ENCODE results near the gene STXBP6.

STXBP6 gene

DNA sequence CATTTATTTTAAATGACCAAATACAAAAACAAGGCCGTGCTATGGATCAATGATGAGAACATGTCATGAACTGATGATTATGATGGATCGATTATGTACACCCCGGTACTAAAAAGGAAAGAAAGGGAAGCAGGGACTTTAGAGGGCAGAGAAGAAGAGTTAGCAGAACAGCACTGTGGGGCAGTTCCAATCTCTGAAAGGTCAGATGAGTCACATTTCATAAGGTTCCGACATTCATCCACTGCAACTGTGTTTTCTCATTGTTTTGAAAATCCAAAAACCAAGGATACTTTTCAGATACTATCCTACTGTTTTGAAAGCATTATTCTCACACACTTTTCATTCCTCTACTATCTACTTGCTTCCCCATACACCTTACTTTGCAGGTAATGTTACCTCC lies 169.3 kb downstream of the STXBP6 start:
- no peak for DNase-seq

DNA sequence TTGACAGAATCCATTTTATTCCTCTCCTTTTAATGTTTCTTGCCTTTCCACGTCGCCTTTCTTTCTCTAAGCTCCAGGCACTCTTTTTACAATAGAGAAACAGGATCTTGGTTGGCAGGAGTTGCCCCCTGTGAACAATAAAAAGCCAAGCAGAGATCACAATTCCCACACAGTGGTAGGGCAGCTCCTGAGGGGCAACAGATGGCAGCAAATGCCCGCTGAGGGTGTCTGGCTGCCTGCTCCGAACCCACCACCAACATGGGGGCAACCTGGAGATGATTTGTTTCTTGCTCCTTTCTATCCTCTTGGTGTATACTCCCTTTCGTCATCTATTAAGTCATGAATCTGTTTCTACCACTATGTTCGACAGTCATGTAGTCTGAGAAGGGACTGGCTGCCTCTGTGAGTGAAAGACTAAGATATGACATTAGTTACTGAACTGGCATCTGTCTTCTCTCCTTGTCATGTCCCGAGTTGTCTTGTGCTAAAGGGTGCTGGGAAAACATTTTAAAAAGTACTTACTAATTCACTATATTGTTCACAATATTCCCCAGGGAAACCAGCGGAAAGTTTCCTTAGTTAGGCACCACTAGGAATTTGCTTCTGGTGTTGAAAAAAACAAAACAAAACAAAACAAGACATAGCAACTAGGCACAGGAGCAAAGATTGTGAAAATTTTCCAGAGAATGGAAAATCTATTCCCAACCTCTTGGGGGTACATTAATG lies 170.1 kb downstream of the STXBP6 start:
- no peak for DNase-seq

DNA sequence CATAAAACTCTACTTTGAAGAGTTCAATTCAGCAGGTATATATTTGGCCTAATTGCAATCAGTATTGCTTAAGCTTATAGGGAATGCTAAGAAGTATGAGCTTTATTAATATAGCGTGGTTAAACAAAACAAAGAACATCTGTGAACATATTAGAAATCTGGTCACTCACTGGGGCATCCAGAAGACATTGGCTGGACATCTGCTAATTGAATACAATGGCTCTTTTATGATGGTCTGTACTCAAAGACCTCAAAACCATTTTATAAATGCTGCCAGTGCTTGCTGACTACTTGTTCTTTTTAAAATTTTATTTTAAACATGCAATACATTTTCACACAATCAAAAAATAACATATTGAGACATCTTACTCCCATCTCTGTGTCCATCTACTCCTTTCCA lies 173.0 kb downstream of the STXBP6 start:
- no peak for DNase-seq

DNA sequence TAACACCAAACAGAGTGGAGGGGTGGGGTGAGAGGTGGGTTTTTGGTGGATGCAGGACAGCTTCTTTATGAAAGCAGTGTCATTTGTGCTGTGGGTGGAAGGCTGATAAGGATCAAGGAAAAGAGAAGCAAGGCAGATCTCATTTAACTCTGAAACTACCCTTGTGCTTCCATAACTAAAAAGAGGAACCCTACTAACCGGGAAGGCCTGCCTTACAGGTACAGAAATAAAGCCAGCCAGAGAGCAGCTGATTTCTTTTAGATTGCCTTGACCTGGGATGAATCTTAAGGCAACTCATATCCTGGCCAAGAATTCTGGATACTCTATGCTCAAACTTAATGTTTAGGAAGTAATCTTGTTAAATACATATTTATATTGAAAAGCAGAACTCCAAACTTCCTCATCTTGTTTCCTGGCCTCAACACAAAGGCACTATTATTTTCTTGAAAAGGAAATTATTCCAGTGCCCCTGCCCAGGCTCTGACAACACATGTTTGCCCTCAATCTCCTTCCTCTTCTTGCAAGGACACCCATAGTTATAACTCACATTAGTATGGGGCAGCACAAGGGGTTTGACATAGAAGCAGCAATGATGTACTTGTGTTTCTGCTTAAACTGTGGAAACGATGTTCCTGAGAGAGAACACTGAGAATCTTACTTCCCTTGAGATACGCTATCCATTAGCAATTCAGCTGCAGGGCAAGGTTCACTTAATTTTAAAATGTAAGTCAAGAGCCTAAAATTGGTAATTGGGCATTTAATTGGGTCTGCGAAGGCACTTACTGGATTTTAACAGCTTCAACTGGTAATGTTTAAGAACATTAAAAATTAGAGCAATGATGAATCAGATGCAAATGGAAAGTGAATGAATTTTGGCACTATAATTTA lies 173.7 kb downstream of the STXBP6 start:
- no peak for DNase-seq

DNA sequence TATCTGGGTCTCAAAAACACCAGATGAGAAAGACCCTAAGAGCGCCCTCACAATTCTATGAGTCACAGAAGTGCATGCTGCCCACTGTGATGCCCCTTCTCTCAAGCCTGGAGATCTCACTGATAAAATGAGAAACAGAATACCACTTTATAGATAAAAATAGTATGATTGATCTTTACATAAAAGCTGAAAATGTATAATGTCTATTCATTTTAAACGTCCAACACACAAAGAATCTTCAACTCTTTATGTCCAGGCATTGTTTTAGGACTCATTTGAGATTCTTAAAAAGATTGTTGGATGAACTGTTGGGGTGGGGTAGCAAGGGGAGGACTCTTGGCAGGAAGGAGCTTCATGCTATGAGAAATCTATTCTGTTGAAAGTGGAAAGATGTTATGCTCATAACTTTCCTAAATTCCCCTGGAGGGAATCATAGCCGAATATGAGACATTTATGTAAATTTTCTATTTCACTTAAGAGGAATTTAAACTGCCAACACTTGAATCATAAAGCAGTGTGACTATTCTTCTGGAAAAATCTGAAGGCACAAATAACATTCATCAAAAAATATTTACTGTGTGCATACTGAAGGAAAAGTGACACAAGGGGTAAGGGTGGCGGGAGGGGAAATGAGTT lies 174.6 kb downstream of the STXBP6 start:
- no peak for DNase-seq

DNA sequence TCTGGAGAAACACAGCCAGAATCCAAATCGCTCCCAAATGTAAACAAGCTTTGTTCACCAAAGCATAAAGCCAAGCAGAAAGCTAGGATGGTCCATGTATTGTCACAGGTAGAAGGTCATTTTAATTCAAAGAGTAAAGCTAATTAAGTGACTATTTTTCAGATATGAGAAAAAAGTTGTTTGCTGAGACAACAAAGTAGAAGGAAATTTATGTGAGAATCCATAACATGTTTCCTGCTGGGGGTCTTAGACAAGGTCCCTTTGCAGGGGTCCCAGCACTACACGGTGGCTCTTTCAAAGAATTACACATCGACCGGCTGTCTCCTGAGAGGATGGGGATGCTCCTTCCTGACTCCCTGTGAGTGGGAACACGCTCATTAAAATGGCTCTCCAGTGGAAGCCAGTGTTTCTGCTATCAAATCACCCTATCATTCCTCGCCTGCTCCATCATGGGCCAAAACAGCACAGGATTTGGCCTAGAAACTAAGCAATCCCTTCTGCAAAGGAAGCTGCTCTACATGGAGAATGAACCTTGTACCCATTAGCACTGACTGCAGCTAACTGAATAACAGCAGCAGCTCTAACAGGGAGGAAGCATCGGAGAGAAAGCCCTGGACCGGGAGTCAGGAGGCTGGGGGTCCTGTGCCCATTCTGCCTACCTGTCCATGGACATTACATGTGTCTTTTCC lies 175.3 kb downstream of the STXBP6 start:
- DNase-seq, result no peak

DNA sequence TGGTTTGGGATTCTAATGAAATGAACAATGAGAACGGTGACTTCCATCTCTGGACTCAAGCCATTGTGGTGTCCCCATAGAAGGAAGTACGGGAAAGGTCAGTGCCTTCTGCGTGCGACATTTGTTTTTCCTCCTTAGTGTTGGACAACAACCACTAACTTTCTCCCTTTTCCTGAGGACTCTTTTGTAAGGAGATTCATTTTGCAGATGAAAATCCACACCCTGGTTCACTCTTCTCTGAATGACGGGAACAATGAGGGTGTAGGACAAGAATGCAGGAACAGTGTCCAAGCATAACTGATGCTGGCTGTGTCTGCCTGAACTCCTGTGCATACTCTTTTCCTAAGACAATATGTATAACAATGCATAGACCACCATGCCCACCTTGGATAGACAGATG lies 176.4 kb downstream of the STXBP6 start:
- DNase-seq, result no peak

DNA sequence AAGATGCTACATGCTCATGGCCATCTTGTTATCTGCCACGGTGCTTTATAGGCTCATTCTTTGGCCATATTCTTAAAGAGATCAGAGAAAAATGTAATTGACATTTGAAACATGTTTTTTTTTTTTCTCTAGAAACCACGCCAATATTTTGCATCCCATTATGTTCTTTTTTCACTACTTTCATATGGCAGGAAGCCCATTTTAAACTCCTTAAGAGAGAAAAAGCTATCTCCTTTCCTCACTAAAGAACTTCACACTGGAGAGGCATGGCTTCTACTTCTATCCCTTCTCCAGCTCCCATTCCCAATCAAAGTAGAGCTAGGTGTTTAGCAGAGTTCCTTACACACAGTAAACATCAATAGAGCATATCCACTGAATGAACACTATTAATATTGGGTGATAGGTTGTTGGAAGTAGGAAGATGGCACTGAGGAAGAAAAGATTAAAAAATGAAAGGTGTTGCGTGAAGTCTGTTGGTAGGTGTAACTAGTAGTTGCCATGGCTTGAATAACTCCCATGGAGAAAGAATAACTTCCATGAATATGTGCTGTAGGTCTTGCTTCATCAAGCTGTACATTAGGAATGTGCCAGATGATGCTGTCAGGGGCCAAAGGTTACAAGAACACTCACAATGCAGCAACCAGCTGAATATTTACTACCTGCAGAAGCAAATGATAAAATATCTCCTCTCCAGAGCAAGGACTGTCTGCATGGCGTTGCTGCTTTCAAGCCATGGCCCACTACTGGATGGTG lies 178.8 kb downstream of the STXBP6 start:
- DNase-seq, result no peak

DNA sequence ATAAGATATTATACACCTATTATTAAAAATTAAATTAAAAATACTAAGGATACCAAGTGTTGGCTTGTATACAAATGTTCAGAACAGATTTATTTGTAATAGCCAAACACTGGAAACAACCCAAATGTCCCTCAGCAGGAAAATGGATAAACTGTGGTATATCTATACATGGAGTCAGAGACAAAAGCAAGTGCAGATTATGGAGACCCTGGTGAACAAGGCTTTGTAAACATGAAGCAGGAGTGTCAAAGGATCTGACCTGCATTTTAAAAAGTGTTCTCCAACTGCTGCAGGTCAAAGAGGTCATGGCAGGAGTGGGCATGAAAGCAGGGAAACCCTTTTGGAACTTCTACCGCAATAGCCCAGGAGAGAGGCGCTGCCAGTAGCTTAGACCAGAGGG lies 181.6 kb downstream of the STXBP6 start:
- no peak for DNase-seq

DNA sequence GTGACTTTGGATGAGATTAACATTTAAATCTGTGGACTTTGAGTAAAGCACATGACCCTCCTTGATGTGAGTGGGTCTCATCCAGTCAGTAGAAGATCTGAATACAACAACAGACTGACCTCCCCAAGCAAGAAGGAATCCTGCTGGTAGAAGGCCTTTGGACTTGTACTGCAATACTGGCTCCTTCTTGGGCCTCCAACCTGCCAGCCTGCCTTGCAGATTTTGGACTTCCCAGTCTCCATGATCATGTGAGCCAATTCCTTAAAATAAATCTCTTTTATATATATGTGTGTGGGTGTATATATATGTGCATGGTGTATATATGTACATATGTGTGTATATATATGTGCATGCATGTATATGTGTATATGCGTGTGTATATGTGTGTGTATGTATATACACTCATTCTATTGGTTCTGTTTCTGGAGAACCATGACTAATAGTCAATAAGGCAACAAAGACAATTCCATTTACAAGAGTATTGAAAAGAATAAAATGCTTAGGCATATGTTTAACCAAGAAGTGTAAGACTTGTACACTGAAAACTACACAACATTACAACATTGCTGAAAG lies 183.8 kb downstream of the STXBP6 start:
- no peak for DNase-seq

DNA sequence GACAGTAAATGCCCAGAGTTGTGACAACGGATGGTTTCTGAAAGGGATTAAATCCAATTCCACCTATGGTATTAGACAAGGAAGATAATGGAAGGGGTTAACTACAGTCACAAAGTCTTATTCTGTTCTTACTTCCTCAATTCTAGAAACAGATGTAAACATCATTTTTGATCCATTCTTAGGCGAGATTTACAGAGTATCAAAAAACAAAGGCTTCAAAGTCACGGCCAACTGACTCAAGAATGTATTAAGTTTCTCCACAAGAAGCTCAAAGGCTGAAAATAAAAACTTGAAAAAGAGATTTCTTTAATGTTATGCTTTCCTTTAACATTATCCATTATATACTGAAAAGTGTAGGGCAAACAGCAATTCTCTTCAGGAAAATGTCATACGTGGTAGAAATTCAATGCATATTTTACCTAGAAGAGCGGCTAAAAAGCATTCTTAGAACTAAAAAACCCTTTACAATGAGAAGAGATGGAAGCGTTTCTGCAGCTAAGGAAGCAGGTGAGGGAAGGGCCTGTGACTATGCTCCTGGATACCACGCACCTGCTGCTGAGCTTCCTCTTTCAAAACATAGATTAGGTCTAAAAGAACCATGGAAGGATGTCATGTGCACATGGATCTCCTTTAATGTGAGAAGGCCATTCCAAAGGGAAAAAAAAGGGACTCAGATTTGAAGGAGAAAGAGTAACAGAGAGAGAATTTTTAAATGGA lies 185.8 kb downstream of the STXBP6 start:
- no peak for DNase-seq

DNA sequence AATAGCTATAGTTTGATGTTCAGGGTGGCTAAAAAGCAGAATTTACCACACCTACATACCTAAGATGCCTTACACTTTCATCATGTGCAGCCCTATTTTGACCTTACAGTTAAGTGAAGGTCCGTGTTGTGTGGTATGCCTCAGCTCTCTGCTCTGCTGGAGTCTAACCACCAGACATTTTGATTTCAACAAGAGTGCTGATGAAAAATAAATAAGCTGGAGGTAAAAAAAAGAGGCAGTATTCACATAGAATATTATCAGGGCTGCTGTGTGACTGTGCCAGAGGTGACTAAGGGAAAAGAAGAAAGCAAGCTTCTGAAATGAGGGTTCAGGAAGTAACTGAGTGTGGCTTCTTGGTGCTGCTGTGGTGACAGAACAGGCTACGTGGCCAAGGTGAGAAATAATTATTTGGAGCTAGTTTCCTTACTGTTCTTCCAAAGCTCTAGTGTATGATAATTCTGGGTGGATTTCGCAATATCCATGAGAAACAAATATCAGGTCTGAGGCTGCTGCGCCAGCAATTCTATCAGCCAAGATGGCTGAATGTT lies 188.8 kb downstream of the STXBP6 start:
- no peak for DNase-seq

DNA sequence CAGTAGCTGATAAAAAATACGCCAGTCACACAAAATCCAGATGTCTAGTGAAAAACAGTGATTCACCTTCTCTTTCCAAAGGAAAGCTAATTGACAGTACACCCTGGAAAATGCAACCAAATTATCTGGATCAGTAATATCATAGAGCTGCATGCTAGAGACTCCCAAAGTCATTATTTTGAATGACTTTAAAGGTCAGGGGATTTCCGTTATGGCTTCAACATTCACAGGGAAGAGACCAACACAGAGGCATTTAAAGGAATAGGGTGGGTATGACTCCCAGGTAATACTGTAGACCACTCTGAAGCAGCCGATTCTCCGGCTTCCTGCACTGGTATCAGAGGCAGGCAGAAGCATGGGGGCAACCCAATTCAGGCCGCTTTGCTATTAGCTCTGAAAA lies 190.4 kb downstream of the STXBP6 start:
- no peak for DNase-seq

DNA sequence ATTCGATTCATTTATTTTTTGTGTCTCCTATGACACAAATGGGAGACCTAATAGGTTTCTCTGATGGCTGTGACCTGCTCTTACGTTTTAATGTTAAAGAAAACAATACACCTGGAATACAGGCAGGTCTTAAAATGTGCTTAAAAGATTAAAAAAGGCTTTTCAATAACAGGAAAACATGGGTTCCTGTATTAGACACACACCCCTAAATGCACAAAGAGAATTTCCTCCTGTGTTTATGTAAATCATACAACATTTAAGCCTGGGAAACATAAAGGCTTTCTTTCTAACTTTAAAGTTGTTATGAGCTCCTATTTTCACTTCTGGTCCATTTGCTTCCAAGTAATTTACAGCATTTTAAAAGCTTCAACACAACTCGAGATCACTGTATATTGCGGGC lies 191.3 kb downstream of the STXBP6 start:
- no peak for DNase-seq

DNA sequence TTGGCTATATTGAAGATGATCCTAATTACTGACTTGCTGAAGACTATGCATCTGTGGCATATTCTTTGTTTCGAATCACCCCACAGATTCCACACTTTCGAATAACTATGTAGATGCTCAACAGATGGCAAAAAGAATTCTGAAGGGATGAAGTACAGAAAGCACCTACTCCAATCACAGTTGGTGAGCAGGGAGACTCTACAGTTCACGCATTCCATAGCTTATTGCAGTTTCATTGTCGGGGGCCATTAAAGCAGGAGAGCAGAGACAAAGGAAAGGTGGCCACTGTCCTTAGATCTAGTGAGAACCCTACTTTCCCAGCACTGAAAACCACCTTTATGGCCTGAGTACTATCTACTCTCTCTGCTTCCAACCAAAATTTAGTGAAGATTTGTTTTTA lies 191.9 kb downstream of the STXBP6 start:
- DNase-seq, result no peak

DNA sequence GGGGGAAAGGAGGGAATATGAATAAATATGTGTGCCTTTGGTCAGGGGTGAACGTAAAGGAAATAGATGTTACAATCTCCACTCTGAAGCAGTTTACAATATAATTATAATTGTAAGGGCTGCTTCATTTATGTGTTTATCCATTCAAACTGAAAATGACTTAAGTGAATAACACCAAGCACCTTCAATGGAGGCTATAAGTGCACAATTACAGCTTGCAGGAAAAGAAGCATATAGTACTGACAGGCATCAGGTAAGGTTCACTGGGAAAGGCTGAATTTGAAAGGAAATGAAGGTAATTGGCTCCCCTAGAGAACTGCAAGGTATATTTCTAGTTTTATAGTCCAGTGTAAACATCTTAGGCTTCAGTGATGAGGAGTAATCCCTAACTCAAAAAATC lies 192.7 kb downstream of the STXBP6 start:
- no peak for DNase-seq

DNA sequence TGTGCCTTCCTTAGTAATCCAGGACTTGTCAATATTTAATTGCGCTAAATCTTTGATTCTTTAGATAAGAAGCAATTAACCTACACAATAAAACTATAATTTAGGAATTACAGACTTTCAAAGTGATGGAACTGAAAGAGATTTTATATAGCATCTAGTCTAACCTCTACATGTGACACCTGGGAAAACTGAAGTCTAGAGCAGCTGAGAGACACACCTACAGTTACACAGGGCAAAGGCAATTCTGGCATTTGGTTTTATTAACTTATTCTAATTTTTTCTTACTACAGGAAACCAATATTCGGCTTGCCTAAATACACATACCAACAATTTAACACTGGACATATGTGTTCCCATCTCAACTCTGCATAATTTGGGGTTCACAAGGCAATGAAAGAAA lies 196.5 kb downstream of the STXBP6 start:
- DNase-seq, result no peak

DNA sequence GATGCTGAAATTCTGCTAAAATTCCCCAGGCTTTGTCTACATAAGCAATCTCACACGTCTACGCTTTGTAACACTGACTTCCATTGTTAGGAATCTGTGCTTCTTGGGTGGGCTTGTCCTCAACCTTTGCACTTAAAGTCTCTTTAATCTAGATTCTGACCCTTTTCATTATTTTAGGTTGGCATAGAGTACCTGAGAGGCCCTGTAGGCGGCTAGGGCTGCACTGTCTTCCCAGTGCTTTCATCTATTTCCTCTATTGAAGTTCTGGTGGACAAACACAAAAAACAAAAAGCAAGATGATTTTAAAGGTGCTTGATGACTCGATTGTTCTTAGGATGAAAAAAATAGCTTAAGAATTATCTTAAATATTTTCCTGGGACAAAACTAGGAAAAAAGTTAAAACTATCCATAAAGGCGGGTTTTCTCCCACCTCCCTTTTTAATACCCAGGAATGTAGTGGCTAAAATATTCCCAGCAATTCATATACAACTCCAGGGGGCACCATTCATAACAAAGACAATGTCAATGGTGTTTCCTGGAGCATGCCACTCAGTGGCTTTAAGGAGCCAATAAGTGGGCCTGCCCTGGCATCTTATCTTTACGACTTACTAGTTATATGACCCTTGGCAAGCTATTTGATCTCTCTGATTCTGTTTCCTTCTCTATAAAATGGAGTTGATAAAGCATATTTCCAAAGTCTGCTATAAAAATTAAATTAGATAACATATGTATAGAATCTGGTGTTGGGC lies 197.5 kb downstream of the STXBP6 start:
- DNase-seq, result no peak

DNA sequence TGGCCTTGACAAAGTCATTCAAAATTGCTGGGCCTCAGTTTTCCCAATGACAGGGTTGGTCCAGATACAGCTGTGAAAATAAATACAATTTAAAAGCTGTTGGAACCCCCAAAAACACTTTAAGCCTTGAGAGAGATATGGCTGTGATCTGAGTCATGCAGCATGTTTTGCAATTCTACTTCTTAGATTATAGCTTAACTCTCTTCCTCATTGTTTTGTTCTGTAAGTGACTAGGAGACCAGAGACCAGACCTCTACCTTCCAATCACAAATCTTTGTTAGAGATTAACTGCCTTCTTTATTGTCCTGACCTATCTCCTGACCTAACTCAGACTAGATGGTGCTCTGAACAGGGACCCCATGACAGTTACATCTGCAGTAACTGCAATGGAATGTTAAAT lies 198.1 kb downstream of the STXBP6 start:
- no peak for DNase-seq

DNA sequence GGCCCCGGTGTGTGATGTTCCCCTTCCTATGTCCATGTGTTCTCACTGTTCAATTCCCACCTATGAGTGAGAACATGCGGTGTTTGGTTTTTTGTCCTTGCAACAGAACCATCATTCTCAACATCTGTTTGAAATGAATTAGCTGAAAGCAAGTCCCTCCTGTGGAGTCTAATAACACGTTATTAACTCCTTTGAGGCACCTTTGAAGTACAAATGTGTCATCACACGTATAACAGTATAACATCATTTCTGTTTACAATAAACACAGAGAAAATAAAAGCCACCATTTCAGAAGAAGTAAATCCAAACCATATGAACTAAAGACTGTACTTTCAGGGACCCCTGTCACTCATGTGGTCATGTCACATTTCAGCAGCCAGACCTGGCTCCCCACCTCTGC lies 198.5 kb downstream of the STXBP6 start:
- no peak for DNase-seq
